Spleen (tissue), 7 donors: ENCODE measurements around the gene CXCL16.

Experiments
- CTCF ChIP-seq, 11 experiments: fragments of 200-600 bp in 7 of 11; fragments of 450-650 bp in 4 of 11; sonication (generic) in 4 of 11; IDR thresholded peaks in 8 of 11; conservative IDR thresholded peaks in 3 of 11; 1 replicate in 7 of 11; 2 replicates in 4 of 11; pipeline versions ENCODE4 v1.4.0 to v1.8.0; 2016 to 2021; ENCODE audit warnings: antibody characterized with exemption in 11 of 11, inconsistent platforms in 4 of 11, mild to moderate bottlenecking in 1 of 11
- POLR2A ChIP-seq, 3 donors: fragments of 450-650 bp; IDR thresholded peaks; one replicate each; pipeline ENCODE4 v1.5.1; 2017; ENCODE audit warnings: antibody characterized with exemption in 3 of 3, mild to moderate bottlenecking in 1 of 3
- POLR2AphosphoS5 ChIP-seq, 3 donors: sonication (generic); formaldehyde crosslinking; IDR thresholded peaks; one replicate each; pipeline ENCODE4 v1.5.1; 2017; ENCODE audit warnings: antibody characterized with exemption in 3 of 3
- donor health status: DM: no; HTN: no; CAD: no; lungs with moderate emphysema.
- donor health status: DM: no; HTN: no; CAD: no.
- donor health status: DM: no; HTN: no; CAD: no.

- no peak for TF ChIP-seq CTCF (IDR thresholded peaks at IDR 0.05 in 8 of 11, conservative IDR thresholded peaks at IDR 0.05 in 3 of 11)
- no peak for TF ChIP-seq POLR2AphosphoS5 (IDR thresholded peaks at IDR 0.05)
- TF ChIP-seq POLR2A (IDR thresholded peaks at IDR 0.05): no peak
These were observed 1.8 kb upstream of the CXCL16 start for GRCh38 chr17:4741544-4741943.
